Large intestine (tissue), 3 donors: ENCODE results near the gene ERFE. TPM values are rescaled to one million over a fixed set of nuclear protein-coding genes. Genes with fewer than 3 reads are reported as not detected.

Experiments
- DNase-seq, 2 donors: peaks; one replicate each; pipeline versions ENCODE4 v3.0.0 to v3.0.0-alpha.2; 2013
- H3K27ac ChIP-seq: one replicate; pipeline ENCODE4 v1.5.1; 2013; ENCODE audit warnings: low read length
- H3K27me3 ChIP-seq: 2 replicates; pipeline ENCODE4 v1.6.1; 2013; ENCODE audit warnings: low read length; ENCODE audit not compliant: control insufficient read depth, insufficient read depth
- H3K36me3 ChIP-seq: 2 replicates; pipeline ENCODE4 v1.6.1; 2013; ENCODE audit warnings: low read length; ENCODE audit not compliant: control insufficient read depth, insufficient read depth
- H3K4me1 ChIP-seq: one replicate; pipeline ENCODE4 v1.6.1; 2013; ENCODE audit warnings: low read length; ENCODE audit not compliant: control insufficient read depth, insufficient read depth
- H3K4me3 ChIP-seq: one replicate; pipeline ENCODE4 v1.5.1; 2013; ENCODE audit warnings: low read length
- H3K9me3 ChIP-seq: one replicate; pipeline ENCODE4 v1.6.1; 2013; ENCODE audit warnings: mild to moderate bottlenecking, low read depth, low read length, moderate library complexity; ENCODE audit not compliant: control insufficient read depth
- whole genome bisulfite sequencing: methylation state at CpG from one replicate; pipeline ENCODE4 v1.1.5; 2013; ENCODE audit warnings: low lambda C conversion rate; ENCODE audit not compliant: insufficient coverage; 5-methylcytosine and 5-hydroxymethylcytosine counted together
- polyA plus RNA-seq: library from polyadenylated mRNA; unstranded; fragments of 120-200 nt; gene quantifications from one replicate; pipeline ENCODE4 v1.2.1, GENCODE V29; 2013

Gene ERFE
- polyA plus RNA-seq, 1 donor, result 0.94 TPM

- no peaks in the 10 kb centered on the region for H3K4me1 ChIP-seq
- H3K27me3 ChIP-seq, result no peaks in the 10 kb centered on the region
- no peak for DNase-seq
Observed at GRCh38 chr2:238150686-238151085, 8.1 kb upstream of the ERFE start.

GRCh38 chr2:238151205-238151604, 7.6 kb upstream of the ERFE start:
- DNase-seq, result no peak
- H3K36me3 ChIP-seq, result no peaks in the 10 kb centered on the region
- H3K9me3 ChIP-seq, result no peaks in the 10 kb centered on the region
- no CpG with 5 or more reads among the region's 13 CpGs for WGBS
- H3K4me1 ChIP-seq, result no peaks in the 10 kb centered on the region
- no peaks in the 10 kb centered on the region for H3K27me3 ChIP-seq
- H3K4me3 ChIP-seq, result no peak overlapping the region
- H3K27ac ChIP-seq, result no peak overlapping the region

More at GRCh38 chr2:238150686-238151085, 8.1 kb upstream of the ERFE start:
- no CpG with 5 or more reads among the region's 25 CpGs for WGBS
- H3K9me3 ChIP-seq, result no peaks in the 10 kb centered on the region
- no peak overlapping the region for H3K27ac ChIP-seq
- no peaks in the 10 kb centered on the region for H3K36me3 ChIP-seq
- no peak overlapping the region for H3K4me3 ChIP-seq

- no peak overlapping the region for H3K27ac ChIP-seq
- no peaks in the 10 kb centered on the region for H3K4me1 ChIP-seq
- H3K27me3 ChIP-seq, result no peaks in the 10 kb centered on the region
- H3K4me3 ChIP-seq, result no peak overlapping the region
- no peaks in the 10 kb centered on the region for H3K36me3 ChIP-seq
- no CpG with 5 or more reads among the region's 16 CpGs for WGBS
- no peak for DNase-seq
- H3K9me3 ChIP-seq, result no peaks in the 10 kb centered on the region
Observed at GRCh38 chr2:238151628-238152235, 7.0 kb upstream of the ERFE start.

- no CpG with 5 or more reads among the region's 22 CpGs for WGBS
- H3K27ac ChIP-seq, result no peak overlapping the region
Observed at GRCh38 chr2:238152771-238153688, 5.7 kb upstream of the ERFE start.

GRCh38 chr2:238154570-238154969, 4.2 kb upstream of the ERFE start:
- Histone ChIP-seq H3K36me3 (no peaks in the 10 kb centered on the region), H3K27ac (no peak overlapping the region), H3K4me1 (peaks cover 3% of the 10 kb centered on the region), H3K27me3 (peaks cover 11% of the 10 kb centered on the region), H3K9me3 (no peaks in the 10 kb centered on the region), H3K4me3 (no peak overlapping the region)
- WGBS, result 100% methylated on average over 1 of the region's 10 CpGs
- no peak for DNase-seq

More at GRCh38 chr2:238152771-238153688, 5.7 kb upstream of the ERFE start:
- DNase-seq, result no peak
- Histone ChIP-seq H3K9me3 (no peaks in the 10 kb centered on the region), H3K4me1 (no peaks in the 10 kb centered on the region), H3K36me3 (no peaks in the 10 kb centered on the region), H3K4me3 (no peak overlapping the region), H3K27me3 (peaks cover under 1% of the 10 kb centered on the region)

GRCh38 chr2:238155051-238155760, 3.6 kb upstream of the ERFE start:
- no peak for DNase-seq
- Histone ChIP-seq H3K27me3 (peaks cover 17% of the 10 kb centered on the region), H3K9me3 (no peaks in the 10 kb centered on the region), H3K4me1 (peaks cover 3% of the 10 kb centered on the region), H3K4me3 (no peak overlapping the region), H3K36me3 (no peaks in the 10 kb centered on the region), H3K27ac (no peak overlapping the region)
- WGBS, result no CpG with 5 or more reads among the region's 19 CpGs

GRCh38 chr2:238155761-238156694, 2.7 kb upstream of the ERFE start:
- no peaks in the 10 kb centered on the region for H3K9me3 ChIP-seq
- no peak overlapping the region for H3K27ac ChIP-seq
- DNase-seq, result no peak
- H3K4me3 ChIP-seq, result no peak overlapping the region
- no CpG with 5 or more reads among the region's 18 CpGs for WGBS
- peaks cover 22% of the 10 kb centered on the region for H3K27me3 ChIP-seq
- H3K36me3 ChIP-seq, result no peaks in the 10 kb centered on the region
- peaks cover 3% of the 10 kb centered on the region for H3K4me1 ChIP-seq

GRCh38 chr2:238157506-238158017, 1.2 kb upstream of the ERFE start:
- no CpG with 5 or more reads among the region's 14 CpGs for WGBS
- no peaks in the 10 kb centered on the region for H3K36me3 ChIP-seq
- peaks cover 31% of the 10 kb centered on the region for H3K27me3 ChIP-seq
- H3K4me3 ChIP-seq, result no peak overlapping the region
- no peak for DNase-seq
- H3K27ac ChIP-seq, result no peak overlapping the region
- peaks cover 3% of the 10 kb centered on the region for H3K4me1 ChIP-seq
- no peaks in the 10 kb centered on the region for H3K9me3 ChIP-seq

- Histone ChIP-seq H3K9me3 (no peaks in the 10 kb centered on the region), H3K36me3 (no peaks in the 10 kb centered on the region), H3K4me1 (peaks cover 3% of the 10 kb centered on the region), H3K27me3 (peaks cover 36% of the 10 kb centered on the region), H3K27ac (no peak overlapping the region), H3K4me3 (no peak overlapping the region)
- DNase-seq, result no peak
- WGBS, result no CpG with 5 or more reads among the region's 21 CpGs
Observed at GRCh38 chr2:238158018-238158508, 707 bp upstream of the ERFE start.
